Right hindlimb (tissue), 1 donor: ENCODE results near the gene AOX1.
"Not testable (repeated sequence)": the region's sequence is repeated elsewhere in the genome, so short reads cannot be mapped to it uniquely, and the experiment has no call there.

Experiments
- DNase-seq: peaks from one replicate; pipeline ENCODE4 v3.0.0-alpha.2; 2018

The AOX1 gene

DNA sequence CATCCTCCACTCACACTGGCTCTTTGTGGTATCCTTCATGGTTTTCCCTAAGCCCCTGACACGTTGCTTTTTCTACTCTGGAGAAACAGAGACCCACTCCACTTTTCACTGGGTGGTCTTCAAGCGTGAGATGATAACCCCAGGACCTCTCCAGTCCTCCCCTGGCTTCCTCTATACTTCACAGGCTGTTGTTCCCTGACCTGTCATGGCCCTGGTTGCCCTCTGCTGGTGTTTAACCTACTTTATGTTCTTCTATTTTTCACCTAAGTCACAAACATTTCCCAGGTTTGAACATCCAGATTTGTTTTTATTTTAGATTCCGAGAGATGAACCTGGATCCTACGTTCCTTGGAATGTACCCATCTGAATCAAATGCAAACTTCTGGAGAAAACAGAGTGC is 84.5 kb downstream of the AOX1 start:
- DNase-seq: no peak

DNA sequence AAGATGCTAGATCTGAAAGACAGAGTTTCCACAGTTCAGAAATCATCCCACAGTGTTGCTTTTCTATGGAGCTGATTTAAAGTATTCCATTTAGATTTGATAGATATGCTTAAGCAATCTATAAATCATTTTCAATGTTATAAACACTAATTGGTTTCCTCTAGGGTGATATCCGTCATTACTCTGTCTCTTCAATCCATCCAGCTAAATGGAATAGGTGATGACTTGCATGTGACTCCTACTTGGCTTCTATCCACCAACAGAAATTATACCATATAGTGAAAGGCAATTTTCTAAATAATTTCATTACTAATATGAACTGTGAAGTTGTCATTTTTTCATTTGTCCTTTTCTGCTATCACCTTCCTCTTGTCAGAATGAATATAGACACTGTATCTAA is 84.9 kb downstream of the AOX1 start:
- DNase-seq: no peak

DNA sequence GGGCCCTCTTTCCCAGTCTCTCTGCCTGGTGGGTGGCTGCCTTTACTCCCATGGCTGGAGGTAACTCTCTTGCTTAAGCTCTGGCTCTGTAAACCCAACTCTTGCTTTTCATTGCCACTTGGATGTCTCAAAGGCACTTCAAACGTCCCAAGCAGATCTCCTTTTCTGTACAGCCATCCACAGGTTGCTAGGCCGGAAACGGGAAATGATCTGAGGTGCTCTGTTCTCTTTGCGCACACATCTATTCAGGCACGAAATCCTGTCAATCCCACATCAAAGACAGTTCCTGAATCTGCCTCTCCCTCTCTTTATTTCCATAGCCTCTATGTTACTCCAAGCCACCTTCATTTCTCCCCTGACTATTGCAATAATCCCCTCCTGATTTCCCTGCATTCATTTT is 87.4 kb downstream of the AOX1 start:
- DNase-seq: no peak

DNA sequence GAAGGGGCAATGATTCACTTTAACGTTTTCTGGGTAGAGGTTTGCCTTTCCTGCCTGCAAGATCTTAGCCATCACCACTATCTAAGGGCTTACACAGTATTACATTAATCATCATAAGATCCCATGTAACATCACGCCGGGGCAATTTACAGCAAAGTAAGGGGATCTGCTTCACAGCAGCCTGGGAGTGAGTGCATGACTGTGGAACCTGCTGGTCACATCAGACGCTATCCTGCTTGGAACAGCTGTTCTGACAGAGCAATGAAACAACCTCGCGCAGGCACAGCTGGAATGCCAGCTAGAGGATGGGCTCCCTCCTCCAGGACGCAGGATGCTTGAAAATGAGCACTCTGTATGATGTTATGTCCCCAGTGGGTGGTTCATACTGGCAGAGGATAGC is 89.0 kb downstream of the AOX1 start:
- no peak for DNase-seq

DNA sequence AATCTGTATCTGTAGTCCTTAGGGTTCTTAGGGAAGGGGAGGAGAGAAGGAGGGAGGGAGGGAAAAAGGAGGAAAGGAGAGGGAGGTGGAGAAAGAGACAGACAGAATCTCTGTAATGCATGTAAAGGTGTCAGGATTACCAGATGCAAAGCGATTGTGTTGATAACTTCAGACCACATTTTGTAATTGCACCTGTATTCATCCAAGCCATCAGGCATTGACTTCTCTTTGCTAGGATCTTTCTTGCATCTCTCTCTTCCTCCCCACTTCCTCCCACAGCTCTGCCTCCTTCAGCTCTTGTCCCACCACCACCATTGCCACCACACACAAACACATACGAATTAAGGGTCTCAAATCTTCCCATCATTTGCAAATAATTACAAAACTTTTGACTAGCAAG is 91.4 kb downstream of the AOX1 start:
- no peak for DNase-seq

DNA sequence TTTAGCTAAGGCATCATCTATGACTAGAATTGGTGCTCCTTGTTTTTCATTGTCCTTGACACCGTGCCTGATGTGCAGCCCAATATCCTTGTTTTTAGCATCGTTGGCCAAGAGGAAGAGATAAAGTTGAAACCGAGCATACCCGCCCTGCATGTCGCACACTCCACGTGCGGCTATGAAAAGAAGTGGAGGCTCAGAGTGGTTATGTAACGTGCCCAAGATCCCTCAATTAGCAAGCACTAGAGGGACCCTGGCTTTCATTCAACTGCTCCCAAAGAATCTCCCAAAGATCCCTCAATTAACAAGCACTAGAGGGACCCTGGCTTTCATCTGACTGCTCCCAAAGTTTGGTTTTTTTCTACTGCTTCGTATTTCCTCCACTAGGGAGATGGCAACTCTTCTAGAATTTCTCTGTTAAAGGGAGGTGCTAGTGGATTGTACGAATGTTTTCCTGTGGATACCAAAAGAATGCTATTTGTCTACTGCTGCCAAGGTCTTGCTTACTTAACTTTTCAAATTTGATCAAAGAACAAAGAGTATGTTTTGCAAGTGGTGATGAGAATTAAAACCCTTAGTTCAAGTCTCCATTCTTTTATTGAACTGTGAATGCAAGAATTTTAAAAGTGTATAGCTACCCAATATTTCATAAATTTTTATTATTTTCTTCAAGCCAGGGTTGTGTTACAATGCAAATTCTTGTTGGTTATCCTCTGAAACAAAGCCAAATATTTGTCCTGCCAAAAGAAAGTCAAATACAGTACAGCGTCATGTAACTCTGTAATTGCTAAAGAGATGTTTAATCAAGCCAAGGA is 92.1 kb downstream of the AOX1 start:
- no peak for DNase-seq

DNA sequence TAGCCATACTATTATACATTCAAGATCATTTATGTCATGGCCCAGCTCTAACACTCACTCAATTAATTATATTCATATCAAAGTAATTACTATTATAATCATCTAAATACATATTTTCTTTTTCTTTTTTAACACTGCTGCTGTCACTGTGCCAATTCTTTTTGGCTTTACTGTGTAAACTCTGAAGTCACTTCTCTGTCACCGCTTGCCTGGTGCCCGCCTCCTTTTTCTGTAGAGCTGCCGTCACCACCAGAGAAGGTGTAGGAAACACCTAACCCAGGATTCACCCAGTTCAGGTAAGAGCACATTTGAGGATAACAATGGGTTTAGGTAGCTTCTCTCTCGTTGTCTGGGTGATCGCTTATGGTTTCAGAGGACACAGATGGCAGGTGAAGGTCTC is 93.3 kb downstream of the AOX1 start:
- DNase-seq: no peak

DNA sequence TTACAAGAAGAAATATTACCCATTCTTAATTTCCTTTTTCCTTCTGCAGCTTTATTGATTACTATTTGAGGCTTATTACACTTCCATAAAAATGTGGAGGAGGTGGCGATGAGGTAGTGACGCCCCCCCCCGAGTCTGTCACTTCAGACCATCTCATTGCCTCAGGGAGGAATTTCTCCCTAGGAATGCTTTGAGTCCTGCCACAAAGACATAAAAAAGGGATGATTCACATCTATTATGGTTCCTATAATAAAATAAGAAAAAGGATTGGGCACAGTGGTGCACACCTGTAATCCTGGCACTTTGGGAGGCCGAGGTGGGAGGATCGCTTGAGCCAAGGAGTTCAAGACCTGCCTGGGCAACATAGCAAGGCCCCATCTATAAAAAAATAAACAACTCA is 93.7 kb downstream of the AOX1 start:
- DNase-seq: no peak

DNA sequence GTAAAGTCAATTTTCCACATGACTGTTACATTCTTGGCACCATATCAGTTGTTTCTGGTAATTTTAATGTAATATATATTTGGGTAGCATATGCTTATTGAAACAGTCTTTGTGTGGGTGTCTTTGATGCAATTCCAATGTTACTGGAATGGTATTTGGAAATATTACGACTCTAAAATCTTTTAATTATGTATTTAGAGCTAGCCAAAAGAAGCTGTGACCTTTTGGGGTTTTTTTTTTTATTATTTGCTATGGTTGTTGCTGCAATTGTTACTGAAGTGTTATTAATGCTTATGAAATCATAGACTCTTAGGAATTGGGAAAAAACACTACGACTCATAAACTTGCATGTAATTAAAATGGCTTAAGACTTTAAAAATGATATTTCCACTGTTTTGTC is 95.9 kb downstream of the AOX1 start:
- DNase-seq: no peak

DNA sequence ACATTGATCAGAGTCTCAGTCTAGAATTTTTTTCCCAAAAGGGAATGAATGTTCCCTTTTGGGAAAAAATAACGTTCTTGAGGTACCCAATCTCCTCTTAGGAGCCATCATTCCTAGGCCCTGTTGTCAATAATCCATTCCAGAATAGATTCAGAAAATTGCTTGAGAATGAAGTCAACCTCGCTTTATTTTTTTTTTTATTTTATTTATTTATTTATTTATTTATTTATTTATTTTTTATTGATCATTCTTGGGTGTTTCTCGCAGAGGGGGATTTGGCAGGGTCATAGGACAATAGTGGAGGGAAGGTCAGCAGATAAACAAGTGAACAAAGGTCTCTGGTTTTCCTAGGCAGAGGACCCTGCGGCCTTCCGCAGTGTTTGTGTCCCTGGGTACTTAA is 96.6 kb downstream of the AOX1 start:
- DNase-seq: not testable (repeated sequence)

DNA sequence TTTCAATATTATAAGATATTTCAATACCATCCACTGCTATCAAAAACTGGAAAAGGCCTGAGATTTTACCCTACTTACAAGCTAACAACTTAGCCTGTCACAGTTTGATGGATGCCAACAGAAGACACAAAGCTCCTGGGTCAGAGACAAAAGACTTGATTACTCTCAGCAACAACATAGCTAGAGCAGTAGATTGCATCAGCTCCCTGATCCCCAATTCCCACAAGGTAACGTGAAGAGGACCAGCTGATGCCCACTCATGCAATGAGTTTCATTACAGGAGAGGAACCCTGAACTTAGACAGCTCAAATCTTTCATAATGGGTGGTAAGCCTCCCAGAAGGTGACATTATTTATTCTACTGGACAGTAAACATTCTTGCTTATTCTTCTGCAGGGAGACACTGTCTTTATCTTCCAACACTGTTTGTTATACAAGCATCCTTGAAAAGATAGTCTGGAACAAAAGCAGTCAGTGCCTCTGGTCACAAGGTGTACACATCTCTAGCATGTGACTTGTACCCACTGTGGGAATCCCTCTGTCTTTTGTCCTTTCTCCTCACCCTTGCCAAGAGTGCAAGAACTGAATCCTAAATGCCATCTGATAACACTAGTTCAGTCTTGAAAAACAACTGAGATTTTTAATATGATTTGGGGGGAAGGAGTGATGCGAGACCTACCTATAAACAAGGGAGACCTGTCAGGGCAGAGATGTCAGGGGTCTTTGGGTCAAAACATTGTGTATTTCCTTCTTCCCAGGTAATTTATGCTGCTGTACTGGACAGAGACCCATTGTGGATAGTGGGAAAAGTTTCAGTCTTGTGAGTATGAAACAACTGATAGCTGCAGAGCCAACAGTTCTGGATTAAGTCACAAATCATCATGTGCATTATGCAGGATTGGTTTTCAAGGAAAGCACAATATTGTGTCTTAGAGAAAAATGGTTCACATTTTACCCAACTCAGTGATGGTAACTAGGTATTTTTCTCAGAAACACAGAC is 102.4 kb downstream of the AOX1 start:
- DNase-seq: no peak

DNA sequence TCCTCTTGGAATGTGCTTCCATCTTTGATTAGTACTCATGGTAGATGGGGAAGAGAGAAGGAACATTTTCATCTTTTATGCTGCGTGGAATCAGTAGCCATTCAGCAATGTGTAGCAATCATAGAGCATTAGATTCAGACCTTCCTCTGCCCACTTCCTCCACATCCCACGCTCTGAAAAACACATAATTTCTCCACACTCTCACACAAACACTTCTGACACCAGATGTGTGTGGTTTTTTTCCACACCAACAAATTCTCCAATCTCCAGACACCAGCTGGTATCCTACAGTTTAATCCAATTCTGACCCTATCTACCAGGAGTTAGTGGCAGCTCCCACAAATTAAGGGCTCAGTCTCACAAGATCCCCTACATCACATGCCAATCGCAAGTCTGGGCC is 103.3 kb downstream of the AOX1 start:
- no peak for DNase-seq

DNA sequence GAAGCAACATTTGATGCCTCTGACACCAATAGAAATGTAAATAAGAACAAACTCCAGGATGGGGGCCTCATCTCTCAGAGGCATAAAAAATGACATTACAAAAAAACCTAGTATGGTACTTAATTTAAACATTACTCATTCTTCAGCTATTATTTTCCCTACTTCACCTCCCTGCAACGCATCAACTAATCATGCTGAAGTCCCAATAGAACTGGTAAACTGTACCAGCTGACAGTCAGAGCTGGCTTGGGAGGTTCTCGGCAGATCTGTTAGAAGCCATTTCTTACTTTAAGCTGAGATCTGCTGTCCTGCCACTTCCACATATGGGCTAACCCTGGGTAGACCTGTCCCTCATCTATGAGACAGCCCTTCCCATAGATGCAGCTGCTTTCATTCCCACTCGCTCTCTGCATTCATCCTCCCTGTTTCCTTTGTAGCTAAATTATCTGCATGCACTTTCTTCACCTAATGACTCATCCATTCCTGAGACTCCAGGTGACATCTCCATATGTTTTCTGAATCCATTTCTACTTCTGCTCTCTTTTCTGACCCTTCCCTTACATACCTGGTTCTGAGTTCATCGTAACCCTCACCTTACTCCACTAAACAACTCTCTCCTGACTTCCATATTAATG is 108.1 kb downstream of the AOX1 start:
- no peak for DNase-seq

DNA sequence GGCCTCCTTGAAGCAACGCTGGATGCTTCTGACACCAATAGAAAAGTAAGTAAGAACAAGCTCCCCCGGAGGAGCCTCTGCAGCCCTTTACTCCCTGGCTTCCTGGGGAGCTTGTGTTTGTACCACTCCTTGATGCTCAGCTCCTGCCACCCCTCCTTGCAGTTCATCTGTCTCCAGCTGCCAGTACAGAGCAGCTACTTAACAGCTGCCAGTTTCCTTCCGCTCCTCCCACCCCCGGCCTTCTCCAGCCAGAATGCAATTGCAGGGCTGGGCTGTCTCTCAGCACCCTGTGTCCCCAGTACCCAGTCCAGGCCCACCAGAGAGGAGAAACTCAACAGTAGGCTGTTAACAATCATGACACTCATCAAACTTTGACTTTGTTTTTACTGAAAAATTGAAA is 109.4 kb downstream of the AOX1 start:
- DNase-seq: peak; percentile 43

DNA sequence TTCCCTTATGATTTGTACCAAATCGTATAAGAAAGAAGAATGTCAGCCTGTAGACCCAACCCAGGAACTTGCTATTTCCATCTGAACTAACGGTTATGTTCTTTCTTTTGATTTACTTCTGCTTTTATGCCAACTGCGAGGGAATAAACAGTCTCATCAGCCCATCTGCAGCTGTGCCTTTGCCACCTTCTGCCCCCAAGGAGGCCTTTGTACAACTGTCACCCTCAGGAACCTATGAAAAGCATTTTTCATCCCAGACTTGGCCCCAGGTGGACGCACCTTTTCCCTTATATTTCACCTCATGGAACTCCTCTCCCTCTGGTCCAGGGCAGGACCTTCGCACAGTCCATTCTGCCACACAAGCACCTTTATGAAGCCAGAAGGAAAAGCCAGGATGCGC is 109.8 kb downstream of the AOX1 start:
- DNase-seq: no peak

DNA sequence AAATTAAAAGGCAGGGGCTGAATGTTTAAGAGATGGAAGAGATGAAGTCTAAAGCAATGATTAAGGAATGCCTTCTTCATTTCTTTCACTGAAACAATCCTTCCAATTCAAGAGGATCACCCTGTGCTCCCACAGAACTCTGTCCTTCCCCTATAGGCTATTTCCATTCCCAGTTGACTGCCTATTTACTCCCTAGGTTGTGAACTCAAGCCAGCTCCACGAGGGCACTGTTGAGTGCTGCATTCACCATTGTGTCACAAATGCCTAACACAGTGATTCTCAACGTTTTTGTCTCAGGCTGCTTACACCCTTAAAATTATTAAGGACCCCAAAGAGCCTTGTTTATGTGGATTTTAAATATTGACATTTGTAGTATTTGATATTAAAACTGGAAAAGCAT is 112.4 kb downstream of the AOX1 start:
- DNase-seq: no peak

DNA sequence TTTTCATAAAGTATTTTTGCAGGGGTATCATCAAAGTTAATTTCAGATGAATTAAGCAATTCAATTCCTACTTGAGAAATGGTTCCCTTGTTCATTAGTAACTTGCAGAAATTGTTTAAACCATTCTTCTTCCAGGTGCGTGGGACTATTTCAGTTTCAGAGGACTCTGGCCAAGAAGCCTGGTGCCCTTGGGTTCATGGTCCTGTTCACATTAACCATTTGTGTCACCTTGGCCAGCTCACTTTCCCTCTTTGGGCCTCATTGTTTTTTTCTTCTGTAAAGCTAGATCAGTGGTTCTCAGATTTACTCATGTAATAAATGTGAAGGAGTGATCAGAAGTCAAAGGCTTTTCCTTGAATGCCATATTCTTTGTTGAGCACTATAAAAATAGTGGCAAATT is 113.5 kb downstream of the AOX1 start:
- no peak for DNase-seq

DNA sequence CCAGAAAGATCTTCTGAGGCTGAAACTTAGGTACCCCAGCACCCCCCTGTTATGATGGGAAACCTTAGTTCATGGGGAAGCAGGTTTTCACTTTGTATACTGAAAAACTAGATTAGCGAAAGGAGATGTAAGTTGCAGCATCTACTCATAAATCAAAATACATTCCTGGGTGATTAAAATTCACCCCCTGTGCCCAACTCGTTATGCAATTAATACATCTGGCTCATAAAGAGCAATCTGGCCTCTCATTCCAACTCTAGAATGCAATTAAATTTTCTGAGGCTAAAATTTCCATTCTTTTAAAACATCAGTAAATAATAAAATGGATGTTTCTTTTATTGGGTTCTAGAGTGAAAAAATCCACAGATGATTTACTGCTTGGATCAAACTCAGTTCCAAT is 115.0 kb downstream of the AOX1 start:
- no peak for DNase-seq

DNA sequence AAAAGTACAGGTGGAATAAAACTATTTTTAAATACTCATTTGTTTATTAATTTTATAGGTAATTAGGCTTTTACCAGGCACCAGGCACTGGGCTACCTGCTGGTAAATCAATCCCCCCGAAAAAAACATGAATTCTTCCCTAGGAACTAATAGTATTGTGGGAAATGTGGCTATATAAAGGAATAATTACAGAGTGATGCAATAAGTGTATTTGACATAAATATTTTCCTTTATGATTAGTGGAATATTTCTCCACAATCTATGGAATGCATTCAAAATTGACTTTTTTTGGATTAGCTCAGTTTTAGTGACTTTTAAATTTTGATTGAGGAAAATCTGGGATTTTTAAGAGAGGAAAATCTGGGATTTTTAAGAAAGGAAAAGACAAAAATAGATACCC is 116.2 kb downstream of the AOX1 start:
- DNase-seq: no peak

DNA sequence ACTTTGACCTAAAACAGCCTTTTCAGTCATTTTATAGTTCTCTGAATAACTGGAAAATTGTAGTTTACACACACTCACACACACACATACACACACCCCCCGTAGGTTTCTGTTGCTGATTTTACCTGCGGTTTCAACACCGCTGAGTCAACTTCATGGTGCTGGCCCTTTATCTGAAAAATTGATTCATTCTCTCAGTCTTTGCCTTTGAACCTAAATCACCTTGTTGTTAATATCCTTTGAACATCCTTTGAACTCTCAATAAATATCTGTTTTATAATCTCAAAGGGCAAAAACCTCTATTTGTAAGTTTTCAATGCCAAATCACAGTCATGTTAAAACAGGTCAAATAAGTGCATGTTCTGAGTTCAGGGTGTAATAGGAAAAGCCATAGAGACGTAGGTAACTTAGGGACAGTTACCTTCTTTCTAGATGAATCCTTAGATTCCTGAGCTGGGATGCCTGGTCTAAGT is 116.9 kb downstream of the AOX1 start:
- no peak for DNase-seq

DNA sequence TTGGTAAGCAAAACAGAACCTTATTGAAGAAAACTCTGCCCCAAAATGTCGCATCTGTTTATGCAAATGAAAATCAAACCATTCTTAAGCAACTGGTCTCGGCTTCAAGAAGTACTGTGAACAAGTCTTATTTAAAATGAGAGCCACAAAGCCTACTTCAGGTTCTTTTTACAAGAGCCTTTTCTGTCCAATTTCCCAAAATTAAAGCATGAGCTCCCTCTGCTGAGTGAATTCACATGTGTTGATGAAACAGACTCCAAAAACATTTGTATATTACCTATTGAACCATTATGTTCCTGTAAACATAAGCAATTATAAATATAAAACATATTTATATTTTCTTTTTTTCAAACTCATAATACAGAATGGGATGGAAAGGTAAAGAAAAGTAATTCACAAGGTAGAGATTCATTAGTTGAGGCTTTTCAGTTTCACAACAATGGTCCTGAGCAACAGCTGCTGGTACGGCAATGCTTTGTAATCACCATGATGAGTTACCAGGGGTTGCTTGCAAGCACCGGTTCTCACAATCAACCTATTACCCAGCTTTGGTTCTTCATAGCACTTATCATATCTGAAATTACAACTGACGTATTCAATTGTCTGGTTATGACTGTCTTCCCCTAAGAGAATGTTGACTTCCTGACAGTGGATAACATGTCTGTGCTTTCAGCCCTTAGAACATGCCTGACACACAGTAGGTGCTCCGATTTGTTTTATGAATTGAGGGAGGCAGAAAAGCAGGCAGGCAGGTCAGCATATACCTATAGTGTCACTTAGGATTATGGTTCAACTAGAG is 117.5 kb downstream of the AOX1 start:
- no peak for DNase-seq

DNA sequence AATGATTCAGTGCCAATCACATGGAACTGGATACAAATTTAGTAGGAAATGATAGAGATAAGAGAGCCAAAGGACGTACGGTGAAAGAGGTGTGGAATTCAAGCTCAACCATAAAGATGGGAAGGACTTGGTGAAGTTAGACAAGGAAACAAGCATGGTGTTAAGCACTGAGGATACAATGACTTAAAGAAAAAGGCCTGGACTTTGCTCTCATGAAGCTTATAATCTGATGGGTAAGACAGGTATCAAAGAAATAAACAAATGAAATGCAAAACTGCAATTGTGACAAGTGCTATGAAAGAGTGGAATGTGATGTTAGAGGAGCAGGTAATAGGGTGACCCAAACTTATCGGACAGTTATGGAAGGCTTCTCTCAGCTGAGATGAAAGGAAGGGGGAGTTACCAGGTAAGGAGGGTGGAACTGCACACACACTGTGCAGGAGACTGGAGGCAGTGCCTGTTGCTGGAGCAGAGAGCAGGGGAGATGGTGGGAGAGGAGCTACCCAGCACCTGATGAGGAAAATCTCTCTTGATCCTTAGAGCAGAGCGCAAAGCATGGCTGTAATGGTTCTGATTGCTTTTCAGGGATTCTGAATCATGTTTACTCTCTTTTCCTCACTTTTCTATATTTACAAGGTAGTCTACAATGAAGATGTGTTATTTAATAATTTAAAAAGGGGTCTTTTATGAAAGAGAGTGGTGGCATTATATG is 118.3 kb downstream of the AOX1 start:
- DNase-seq: no peak
